NCI-H1436 treated with DMSO at 0.1 percent for 48 hours (cell line): ENCODE measurements around the gene ZNF469.

Experiments
- DNase-seq: peaks from one replicate; lab custom pipeline; 2025; lab: John Stamatoyannopoulos, UW

The ZNF469 gene

DNA sequence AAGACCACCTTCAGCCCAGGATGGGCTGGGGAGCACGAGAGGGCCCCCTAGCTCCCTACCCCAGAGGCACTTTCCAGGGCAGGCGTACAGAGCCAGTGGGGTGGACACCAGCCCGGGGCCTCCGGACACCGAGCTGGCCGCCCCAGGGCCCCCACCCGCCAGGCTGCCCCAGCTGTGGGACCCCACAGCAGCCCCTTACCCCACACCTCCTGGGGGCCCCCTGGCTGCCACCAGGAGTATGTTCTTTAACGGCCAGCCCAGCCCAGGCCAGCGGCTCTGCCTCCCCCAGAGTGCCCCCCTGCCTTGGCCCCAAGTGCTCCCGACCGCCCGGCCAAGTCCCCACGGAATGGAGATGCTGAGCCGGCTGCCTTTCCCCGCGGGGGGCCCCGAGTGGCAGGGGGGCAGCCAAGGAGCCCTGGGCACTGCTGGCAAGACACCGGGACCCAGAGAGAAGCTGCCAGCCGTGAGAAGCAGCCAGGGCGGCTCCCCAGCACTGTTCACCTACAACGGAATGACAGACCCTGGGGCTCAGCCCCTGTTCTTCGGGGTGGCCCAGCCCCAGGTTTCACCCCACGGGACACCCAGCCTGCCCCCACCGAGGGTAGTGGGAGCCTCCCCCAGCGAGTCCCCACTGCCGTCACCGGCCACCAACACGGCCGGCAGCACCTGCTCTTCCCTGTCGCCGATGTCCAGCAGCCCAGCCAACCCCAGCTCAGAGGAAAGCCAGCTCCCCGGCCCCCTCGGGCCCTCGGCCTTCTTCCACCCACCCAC lies 46.0 kb downstream of the ZNF469 start:
- DNase-seq: no peak

GRCh38 chr16:88429387-88430184 lies 46.8 kb downstream of the ZNF469 start:
- no peak for DNase-seq

GRCh38 chr16:88430185-88430523 lies 47.4 kb downstream of the ZNF469 start:
- no peak for DNase-seq

- DNase-seq: no peak
These were observed 48.0 kb downstream of the ZNF469 start for GRCh38 chr16:88430524-88431446.

GRCh38 chr16:88431651-88432050 lies 48.9 kb downstream of the ZNF469 start:
- DNase-seq: no peak

DNA sequence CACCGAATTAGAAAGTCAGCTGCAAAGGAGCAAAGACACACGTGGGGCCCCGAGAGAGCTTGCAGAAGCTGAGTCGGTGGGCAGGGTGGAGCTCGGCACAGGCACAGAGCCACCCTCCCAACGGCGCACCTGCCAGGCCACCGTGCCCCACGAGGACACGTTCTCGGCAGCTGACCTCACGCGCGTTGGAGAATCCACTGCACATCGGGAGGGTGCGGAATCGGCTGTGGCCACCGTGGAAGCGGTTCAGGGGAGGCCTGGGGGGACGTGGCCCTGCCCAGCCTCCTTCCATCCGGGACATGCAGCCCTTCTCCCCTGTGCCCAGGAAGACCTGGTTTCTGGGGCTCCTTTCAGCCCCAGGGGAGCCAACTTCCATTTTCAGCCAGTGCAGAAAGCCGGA lies 49.4 kb downstream of the ZNF469 start:
- DNase-seq: no peak
